BLaER1 treated with 17β-estradiol and CSF1 and Interleukin-3, amounts not matched to agents 10 nM and 100 nM (cell line): ENCODE results near the gene PSMD3.
A peak's percentile ranks its signal among the peaks of the same experiment; 100 is the strongest.

Source experiments
- H3K27ac ChIP-seq, 11 experiments: shearing (Covaris generic); formaldehyde crosslinking; 2 replicates each; pipeline ENCODE4 v1.8.1; 2022
- H3K27me3 ChIP-seq, 11 experiments: shearing (Covaris generic); formaldehyde crosslinking; 2 replicates each; pipeline ENCODE4 v1.8.1; 2022
- H3K36me3 ChIP-seq, 11 experiments: shearing (Covaris generic); formaldehyde crosslinking; 2 replicates each; pipeline ENCODE4 v1.8.1; 2022
- H3K4me1 ChIP-seq, 10 experiments: shearing (Covaris generic); formaldehyde crosslinking; 2 replicates each; pipeline ENCODE4 v1.8.1; 2022
- H3K4me2 ChIP-seq, 11 experiments: shearing (Covaris generic); formaldehyde crosslinking; 2 replicates each; pipeline ENCODE4 v1.8.1; 2022
- H3K4me3 ChIP-seq, 10 experiments: shearing (Covaris generic); formaldehyde crosslinking; 2 replicates each; pipeline ENCODE4 v1.8.1; 2022
- H3K9ac ChIP-seq, 11 experiments: shearing (Covaris generic); formaldehyde crosslinking; 2 replicates each; pipeline ENCODE4 v1.8.1; 2022
- H3K9me3 ChIP-seq, 11 experiments: shearing (Covaris generic); formaldehyde crosslinking; replicated peaks in 1 of 11; 2 replicates each; pipeline ENCODE4 v1.8.1; 2022
- H4K20me1 ChIP-seq, 11 experiments: shearing (Covaris generic); formaldehyde crosslinking; 2 replicates each; pipeline ENCODE4 v1.8.1; 2022
- Cebpa-rat ChIP-seq, 11 experiments: shearing (Covaris generic); IDR thresholded peaks; 2 replicates each; pipeline ENCODE4 v1.8.1; 2022

PSMD3 gene

GRCh38 chr17:40020146-40020545 lies 39.5 kb downstream of the PSMD3 start:
- peak overlapping the region in 1 of 11 experiments; percentile 7; a peak in 1 of 22 replicates for H3K27ac ChIP-seq
- no peaks in the 10 kb centered on the region for H3K27me3 ChIP-seq
- H4K20me1 ChIP-seq, result no peaks in the 10 kb centered on the region; a peak in 2 of 22 replicates
- H3K4me3 ChIP-seq, result no peak overlapping the region
- H3K36me3 ChIP-seq, result peaks cover 56 to 81% (median 66%) of the 10 kb centered on the region in 11 experiments
- H3K4me2 ChIP-seq, result no peak overlapping the region; a peak in 1 of 22 replicates
- H3K9me3 ChIP-seq, result no peaks in the 10 kb centered on the region
- no peak for TF ChIP-seq Cebpa-rat (IDR thresholded peaks at IDR 0.05)
- H3K9ac ChIP-seq, result no peak overlapping the region
- H3K4me1 ChIP-seq, result peaks cover 9 to 75% (median 29%) of the 10 kb centered on the region in 10 experiments

- H3K36me3 ChIP-seq, result peaks cover 70 to 95% (median 79%) of the 10 kb centered on the region in 11 experiments
- H3K27ac ChIP-seq, result peak overlapping the region in 5 of 11 experiments; percentile 7 to 58 (median 43); a peak in 10 of 22 replicates
These were observed 40.9 kb downstream of the PSMD3 start for GRCh38 chr17:40021451-40021971.

GRCh38 chr17:40022497-40022896 lies 41.9 kb downstream of the PSMD3 start:
- no peaks in the 10 kb centered on the region for H3K27me3 ChIP-seq
- H4K20me1 ChIP-seq, result peaks cover 0 to 10% (median 0%) of the 10 kb centered on the region in 11 experiments; a peak in 3 of 22 replicates
- peak overlapping the region in 4 of 11 experiments; percentile 14 to 60 (median 52); a peak in 4 of 22 replicates for H3K9ac ChIP-seq
- H3K4me2 ChIP-seq, result peak overlapping the region in 5 of 11 experiments; percentile 50 to 68 (median 65); a peak in 3 of 22 replicates
- TF ChIP-seq Cebpa-rat (IDR thresholded peaks at IDR 0.05), result no peak
- peak overlapping the region in 1 of 11 experiments; percentile 58; a peak in 2 of 22 replicates for H3K27ac ChIP-seq
- H3K4me3 ChIP-seq, result no peak overlapping the region
- peaks cover 77 to 98% (median 88%) of the 10 kb centered on the region in 11 experiments for H3K36me3 ChIP-seq
- H3K4me1 ChIP-seq, result peaks cover 0 to 58% (median 14%) of the 10 kb centered on the region in 10 experiments; a peak in 14 of 20 replicates
- no peaks in the 10 kb centered on the region for H3K9me3 ChIP-seq

More at GRCh38 chr17:40021451-40021971, 40.9 kb downstream of the PSMD3 start:
- Histone ChIP-seq H3K9me3 (no peaks in the 10 kb centered on the region), H3K27me3 (no peaks in the 10 kb centered on the region), H4K20me1 (peaks cover 0 to 2% (median 0%) of the 10 kb centered on the region in 11 experiments; a peak in 3 of 22 replicates), H3K4me2 (peak overlapping the region in 5 of 11 experiments; percentile 50 to 68 (median 65); a peak in 9 of 22 replicates), H3K4me1 (peaks cover 0 to 61% (median 15%) of the 10 kb centered on the region in 10 experiments; a peak in 14 of 20 replicates), H3K9ac (peak overlapping the region in 8 of 11 experiments; percentile 15 to 60 (median 49); a peak in 11 of 22 replicates), H3K4me3 (0 out of 20 replicates have a peak overlapping the region, but pooled peaks of 1 of the 10 experiments have one; percentile 28)
- no peak for TF ChIP-seq Cebpa-rat (IDR thresholded peaks at IDR 0.05)

GRCh38 chr17:40022961-40023541 lies 42.4 kb downstream of the PSMD3 start:
- H3K4me2 ChIP-seq, result peak overlapping the region in 1 of 11 experiments; percentile 61; a peak in 1 of 22 replicates
- no peak overlapping the region for H3K4me3 ChIP-seq
- H3K9me3 ChIP-seq, result no peaks in the 10 kb centered on the region
- no peaks in the 10 kb centered on the region for H3K27me3 ChIP-seq
- TF ChIP-seq Cebpa-rat (IDR thresholded peaks at IDR 0.05), result no peak
- peaks cover 0 to 10% (median 0%) of the 10 kb centered on the region in 11 experiments; a peak in 3 of 22 replicates for H4K20me1 ChIP-seq
- H3K36me3 ChIP-seq, result peaks cover 81 to 98% (median 90%) of the 10 kb centered on the region in 11 experiments
- H3K4me1 ChIP-seq, result peaks cover 0 to 55% (median 14%) of the 10 kb centered on the region in 10 experiments; a peak in 14 of 20 replicates
- peak overlapping the region in 2 of 11 experiments; percentile 24 to 60; a peak in 2 of 22 replicates for H3K9ac ChIP-seq
- H3K27ac ChIP-seq, result 0 out of 22 replicates have a peak overlapping the region, but pooled peaks of 1 of the 11 experiments have one; percentile 58

- no peak for TF ChIP-seq Cebpa-rat (IDR thresholded peaks at IDR 0.05)
- Histone ChIP-seq H3K36me3 (peaks cover 87 to 99% (median 95%) of the 10 kb centered on the region in 11 experiments), H3K4me1 (peaks cover 0 to 48% (median 14%) of the 10 kb centered on the region in 10 experiments; a peak in 14 of 20 replicates), H3K27ac (no peak overlapping the region), H3K4me2 (no peak overlapping the region), H3K9me3 (no peaks in the 10 kb centered on the region), H4K20me1 (peaks cover 0 to 10% (median 0%) of the 10 kb centered on the region in 11 experiments; a peak in 3 of 22 replicates), H3K9ac (peak overlapping the region in 1 of 11 experiments; percentile 3; a peak in 1 of 22 replicates), H3K4me3 (no peak overlapping the region), H3K27me3 (no peaks in the 10 kb centered on the region)
These were observed 43.1 kb downstream of the PSMD3 start for GRCh38 chr17:40023590-40024292.

GRCh38 chr17:40024901-40025300 lies 44.3 kb downstream of the PSMD3 start:
- no peak overlapping the region for H3K27ac ChIP-seq
- 0 out of 22 replicates have a peak overlapping the region, but pooled peaks of 1 of the 11 experiments have one; percentile 8 for H3K9ac ChIP-seq
- peaks cover 0 to 37% (median 14%) of the 10 kb centered on the region in 10 experiments; a peak in 14 of 20 replicates for H3K4me1 ChIP-seq
- peaks cover 87 to 99% (median 96%) of the 10 kb centered on the region in 11 experiments for H3K36me3 ChIP-seq
- TF ChIP-seq Cebpa-rat (IDR thresholded peaks at IDR 0.05), result no peak
- peaks cover 0 to 10% (median 0%) of the 10 kb centered on the region in 11 experiments; a peak in 3 of 22 replicates for H4K20me1 ChIP-seq
- no peaks in the 10 kb centered on the region for H3K9me3 ChIP-seq
- no peaks in the 10 kb centered on the region for H3K27me3 ChIP-seq
- H3K4me2 ChIP-seq, result no peak overlapping the region
- no peak overlapping the region for H3K4me3 ChIP-seq

- peaks cover 0 to 33% (median 14%) of the 10 kb centered on the region in 10 experiments; a peak in 14 of 20 replicates for H3K4me1 ChIP-seq
- no peak overlapping the region for H3K4me3 ChIP-seq
- peak overlapping the region in 2 of 11 experiments; percentile 14 to 26; a peak in 1 of 22 replicates for H3K9ac ChIP-seq
- no peaks in the 10 kb centered on the region for H3K27me3 ChIP-seq
- H3K36me3 ChIP-seq, result peaks cover 86 to 99% (median 96%) of the 10 kb centered on the region in 11 experiments
- no peak overlapping the region for H3K27ac ChIP-seq
- peaks cover 0 to 10% (median 0%) of the 10 kb centered on the region in 11 experiments; a peak in 3 of 22 replicates for H4K20me1 ChIP-seq
- H3K9me3 ChIP-seq, result no peaks in the 10 kb centered on the region
- H3K4me2 ChIP-seq, result no peak overlapping the region
- no peak for TF ChIP-seq Cebpa-rat (IDR thresholded peaks at IDR 0.05)
These were observed 45.0 kb downstream of the PSMD3 start for GRCh38 chr17:40025559-40025958.
